ENCODE data around the gene SEC63.
"Not testable (repeated sequence)": the region's sequence is repeated elsewhere in the genome, so short reads cannot be mapped to it uniquely, and the experiment has no call there.

Gene SEC63

GRCh38 chr6:107972413-107973096 is 14.5 kb upstream of the SEC63 start:
- DNase-seq (ENCODE audit: low read depth) = no peak

GRCh38 chr6:107971181-107971580 is 13.2 kb upstream of the SEC63 start:
- DNase-seq (ENCODE audit: low read depth) = no peak

- no peak for DNase-seq (ENCODE audit: low read depth)
These were observed 12.2 kb upstream of the SEC63 start for GRCh38 chr6:107970255-107970654.

GRCh38 chr6:107968081-107968480 is 10.1 kb upstream of the SEC63 start:
- no peak for DNase-seq (ENCODE audit: low read depth)

- DNase-seq (ENCODE audit: low read depth) = no peak
These were observed 7.7 kb upstream of the SEC63 start for GRCh38 chr6:107965746-107966145.

GRCh38 chr6:107962723-107963122 is 4.7 kb upstream of the SEC63 start:
- no peak for DNase-seq (ENCODE audit: low read depth)

GRCh38 chr6:107959392-107959791 is 1.4 kb upstream of the SEC63 start:
- no peak for DNase-seq (ENCODE audit: low read depth)

GRCh38 chr6:107958689-107959362 is 818 bp upstream of the SEC63 start:
- DNase-seq (ENCODE audit: low read depth) = not testable (repeated sequence)

- peak; percentile 57 for DNase-seq (ENCODE audit: low read depth)
These were observed 600 bp downstream of the SEC63 start for GRCh38 chr6:107957308-107957908.

- DNase-seq (ENCODE audit: low read depth) = no peak
These were observed 1.3 kb downstream of the SEC63 start for GRCh38 chr6:107956586-107957307.

- DNase-seq (ENCODE audit: low read depth) = no peak
These were observed 1.8 kb downstream of the SEC63 start for GRCh38 chr6:107956181-107956580.

- DNase-seq (ENCODE audit: low read depth) = not testable (repeated sequence)
These were observed 4.1 kb downstream of the SEC63 start for GRCh38 chr6:107953858-107954414.

- no peak for DNase-seq (ENCODE audit: low read depth)
These were observed 14.2 kb downstream of the SEC63 start for GRCh38 chr6:107943626-107944439.

- DNase-seq (ENCODE audit: low read depth) = no peak
These were observed 15.9 kb downstream of the SEC63 start for GRCh38 chr6:107942142-107942541.

GRCh38 chr6:107941627-107942026 is 16.4 kb downstream of the SEC63 start:
- DNase-seq (ENCODE audit: low read depth) = no peak

- no peak for DNase-seq (ENCODE audit: low read depth)
These were observed 16.8 kb downstream of the SEC63 start for GRCh38 chr6:107941199-107941598.

GRCh38 chr6:107936910-107937292 is 21.1 kb downstream of the SEC63 start:
- not testable (repeated sequence) for DNase-seq (ENCODE audit: low read depth)

GRCh38 chr6:107936162-107936909 is 21.7 kb downstream of the SEC63 start:
- DNase-seq (ENCODE audit: low read depth) = no peak

- not testable (repeated sequence) for DNase-seq (ENCODE audit: low read depth)
These were observed 23.8 kb downstream of the SEC63 start for GRCh38 chr6:107934229-107934628.

GRCh38 chr6:107932580-107932979 is 25.4 kb downstream of the SEC63 start:
- DNase-seq (ENCODE audit: low read depth) = no peak

GRCh38 chr6:107931894-107932293 is 26.1 kb downstream of the SEC63 start:
- no peak for DNase-seq (ENCODE audit: low read depth)

All from activated T-cell treated with anti-CD3 and anti-CD28 coated beads for 24 hours (primary cell).